ENCODE measurements around the gene PSD4.

DNA sequence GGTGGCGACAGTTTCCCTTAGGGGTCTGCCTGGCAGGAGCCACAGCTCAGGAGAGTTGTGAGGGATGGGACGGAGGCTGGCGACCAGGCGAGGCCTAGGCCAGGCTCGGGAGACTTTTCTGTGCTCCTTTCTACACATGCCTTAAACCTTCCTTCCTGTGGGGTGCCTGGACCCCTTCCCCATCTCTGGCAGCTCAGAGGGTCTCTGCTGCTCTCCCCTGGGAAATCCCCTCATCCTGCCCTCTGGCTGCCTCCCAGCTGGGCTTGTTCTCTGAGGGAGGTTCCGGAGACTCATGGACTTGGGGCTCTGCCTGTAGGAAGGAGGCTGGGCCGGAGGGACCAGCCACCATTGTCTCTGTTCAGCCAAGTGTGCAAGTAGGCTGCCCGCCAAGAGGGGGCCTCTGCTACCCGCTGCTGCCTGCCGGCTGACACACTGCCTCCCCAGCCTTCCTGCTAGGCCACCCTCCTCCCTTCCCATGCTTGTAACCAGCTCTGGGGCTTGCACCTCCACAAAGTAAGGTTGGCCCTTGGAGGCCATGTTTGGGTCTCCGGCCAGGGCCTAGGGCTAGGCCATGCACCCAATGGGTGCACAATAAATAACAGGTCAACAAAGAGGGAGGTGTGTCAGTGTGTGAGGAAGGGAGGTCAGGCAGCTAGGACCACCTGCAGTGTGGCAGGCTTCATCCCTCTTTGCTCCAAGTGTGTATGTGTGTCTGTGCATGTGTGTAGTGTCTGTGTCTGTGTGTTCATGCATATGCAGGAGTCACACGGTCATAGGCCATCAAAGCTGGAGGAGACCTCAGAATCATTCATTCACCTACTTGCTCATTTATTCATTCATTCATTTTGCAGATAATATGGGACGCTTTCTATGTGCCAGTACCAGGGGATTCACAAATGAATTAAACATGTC lies 28.8 kb downstream of the PSD4 start:
- TF ChIP-seq, protein P1, sequence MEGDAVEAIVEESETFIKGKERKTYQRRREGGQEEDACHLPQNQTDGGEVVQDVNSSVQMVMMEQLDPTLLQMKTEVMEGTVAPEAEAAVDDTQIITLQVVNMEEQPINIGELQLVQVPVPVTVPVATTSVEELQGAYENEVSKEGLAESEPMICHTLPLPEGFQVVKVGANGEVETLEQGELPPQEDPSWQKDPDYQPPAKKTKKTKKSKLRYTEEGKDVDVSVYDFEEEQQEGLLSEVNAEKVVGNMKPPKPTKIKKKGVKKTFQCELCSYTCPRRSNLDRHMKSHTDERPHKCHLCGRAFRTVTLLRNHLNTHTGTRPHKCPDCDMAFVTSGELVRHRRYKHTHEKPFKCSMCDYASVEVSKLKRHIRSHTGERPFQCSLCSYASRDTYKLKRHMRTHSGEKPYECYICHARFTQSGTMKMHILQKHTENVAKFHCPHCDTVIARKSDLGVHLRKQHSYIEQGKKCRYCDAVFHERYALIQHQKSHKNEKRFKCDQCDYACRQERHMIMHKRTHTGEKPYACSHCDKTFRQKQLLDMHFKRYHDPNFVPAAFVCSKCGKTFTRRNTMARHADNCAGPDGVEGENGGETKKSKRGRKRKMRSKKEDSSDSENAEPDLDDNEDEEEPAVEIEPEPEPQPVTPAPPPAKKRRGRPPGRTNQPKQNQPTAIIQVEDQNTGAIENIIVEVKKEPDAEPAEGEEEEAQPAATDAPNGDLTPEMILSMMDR (IDR thresholded peaks at IDR 0.05), result no peak
- TF ChIP-seq EP300 (IDR thresholded peaks at IDR 0.05) (no peak), POLR2AphosphoS5 (IDR thresholded peaks at IDR 0.05) (no peak), POLR2A (IDR thresholded peaks at IDR 0.05) (no peak)
